BE2C (cell line): ENCODE measurements around the gene ARHGEF6.

Experiments
- DNase-seq: peaks from one replicate; pipeline ENCODE4 v3.0.0-alpha.2; 2020
- H3K27me3 ChIP-seq: fragments of 250-450 bp; sonication (Bioruptor Pico); 2 replicates; pipeline ENCODE4 v1.5.1; 2020; ENCODE audit warnings: mild to moderate bottlenecking
- H3K36me3 ChIP-seq: fragments of 250-450 bp; sonication (Bioruptor Pico); 2 replicates; pipeline ENCODE4 v1.5.1; 2020; ENCODE audit warnings: mild to moderate bottlenecking
- H3K4me1 ChIP-seq: fragments of 250-450 bp; sonication (Bioruptor Pico); 2 replicates; pipeline ENCODE4 v1.5.1; 2020
- H3K4me3 ChIP-seq: 2 replicates; pipeline ENCODE4 v1.5.1; 2011; ENCODE audit warnings: low read depth, low read length
- H3K9me3 ChIP-seq: fragments of 250-450 bp; sonication (Bioruptor Pico); 2 replicates; pipeline ENCODE4 v1.5.1; 2020
- CTCF ChIP-seq: IDR thresholded peaks from 2 replicates; pipeline ENCODE4 v1.5.1; 2012; ENCODE audit warnings: mild to moderate bottlenecking, low read depth, low read length

ARHGEF6 gene

GRCh38 chrX:136660896-136661295, 119.8 kb downstream of the ARHGEF6 start:
- Histone ChIP-seq H3K27me3 (no peaks in the 10 kb centered on the region), H3K4me1 (no peaks in the 10 kb centered on the region), H3K9me3 (no peaks in the 10 kb centered on the region; the same call in 1 of the 2 replicates), H3K36me3 (no peaks in the 10 kb centered on the region), H3K4me3 (no peak overlapping the region)
- TF ChIP-seq CTCF, result no peak
- no peak for DNase-seq

- Histone ChIP-seq H3K36me3 (no peaks in the 10 kb centered on the region), H3K27me3 (no peaks in the 10 kb centered on the region), H3K4me3 (no peak overlapping the region), H3K4me1 (no peaks in the 10 kb centered on the region), H3K9me3 (no peaks in the 10 kb centered on the region)
- DNase-seq, result no peak
- no peak for TF ChIP-seq CTCF
Observed at GRCh38 chrX:136659174-136659573, 121.6 kb downstream of the ARHGEF6 start.

- H3K9me3 ChIP-seq, result no peaks in the 10 kb centered on the region
- H3K27me3 ChIP-seq, result no peaks in the 10 kb centered on the region
- H3K4me1 ChIP-seq, result no peaks in the 10 kb centered on the region; the same call in 1 of the 2 replicates
- H3K36me3 ChIP-seq, result no peaks in the 10 kb centered on the region
- TF ChIP-seq CTCF, result no peak
- no peak for DNase-seq
- no peak overlapping the region for H3K4me3 ChIP-seq
Observed at GRCh38 chrX:136658151-136658550, 122.6 kb downstream of the ARHGEF6 start.

GRCh38 chrX:136656361-136656964, 124.3 kb downstream of the ARHGEF6 start:
- no peak for DNase-seq
- Histone ChIP-seq H3K27me3 (no peaks in the 10 kb centered on the region), H3K4me1 (no peaks in the 10 kb centered on the region; the same call in 1 of the 2 replicates), H3K36me3 (no peaks in the 10 kb centered on the region), H3K4me3 (no peak overlapping the region), H3K9me3 (no peaks in the 10 kb centered on the region)
- TF ChIP-seq CTCF, result no peak

- no peak for TF ChIP-seq CTCF
- Histone ChIP-seq H3K4me1 (no peaks in the 10 kb centered on the region; the same call in 1 of the 2 replicates), H3K36me3 (no peaks in the 10 kb centered on the region), H3K4me3 (no peak overlapping the region), H3K27me3 (no peaks in the 10 kb centered on the region), H3K9me3 (no peaks in the 10 kb centered on the region)
- DNase-seq, result no peak
Observed at GRCh38 chrX:136652822-136653723, 127.7 kb downstream of the ARHGEF6 start.

GRCh38 chrX:136650811-136651210, 129.9 kb downstream of the ARHGEF6 start:
- no peaks in the 10 kb centered on the region for H3K27me3 ChIP-seq
- H3K36me3 ChIP-seq, result no peaks in the 10 kb centered on the region
- H3K4me3 ChIP-seq, result no peak overlapping the region
- no peak for TF ChIP-seq CTCF
- no peaks in the 10 kb centered on the region; the same call in 1 of the 2 replicates for H3K4me1 ChIP-seq
- H3K9me3 ChIP-seq, result no peaks in the 10 kb centered on the region
- no peak for DNase-seq
